GM10266 (cell line): ENCODE results near the gene EMC6.

Experiments
- DNase-seq: peaks from one replicate; pipeline ENCODE4 v3.0.0; 2012; ENCODE audit errors: extremely low spot score
- CTCF ChIP-seq: IDR thresholded peaks from 2 replicates; pipeline ENCODE4 v1.5.1; 2012; ENCODE audit warnings: mild to moderate bottlenecking, low read depth; ENCODE audit not compliant: control insufficient read depth, insufficient read depth; ENCODE audit errors: missing control alignments

The EMC6 gene

GRCh38 chr17:3691617-3692067, 23.0 kb downstream of the EMC6 start:
- DNase-seq, result no peak
- peak; percentile 31 for TF ChIP-seq CTCF

GRCh38 chr17:3692346-3692745, 23.7 kb downstream of the EMC6 start:
- DNase-seq, result no peak

GRCh38 chr17:3693141-3693540, 24.5 kb downstream of the EMC6 start:
- no peak for TF ChIP-seq CTCF
- no peak for DNase-seq

More at GRCh38 chr17:3692346-3692745, 23.7 kb downstream of the EMC6 start:
- TF ChIP-seq CTCF, result peak; percentile 19

GRCh38 chr17:3693829-3694231, 25.2 kb downstream of the EMC6 start:
- DNase-seq, result no peak
- TF ChIP-seq CTCF, result no peak

GRCh38 chr17:3695129-3695722, 26.6 kb downstream of the EMC6 start:
- no peak for DNase-seq
- TF ChIP-seq CTCF, result no peak

- TF ChIP-seq CTCF, result no peak
- DNase-seq, result peak; percentile 62
Measured at GRCh38 chr17:3695723-3696411, 27.3 kb downstream of the EMC6 start, which contains the start of gene P2RX5. Gene P2RX5, minus strand, starts transcription at chr17:3696155. Its CDS starts 150 bp downstream, at chr17:3696005.

- no peak for DNase-seq
- no peak for TF ChIP-seq CTCF
Measured at GRCh38 chr17:3697103-3697476, 28.5 kb downstream of the EMC6 start.
